ENCODE results near the gene GRHL1.
A peak's percentile ranks its signal among the peaks of the same experiment; 100 is the strongest.

GRHL1 gene

GRCh38 chr2:9995059-9995458 lies 43.6 kb downstream of the GRHL1 start:
- DNase-seq = no peak

- DNase-seq = no peak
Observed at GRCh38 chr2:9996321-9996720, 44.8 kb downstream of the GRHL1 start.

GRCh38 chr2:9997936-9998335 lies 46.4 kb downstream of the GRHL1 start:
- DNase-seq = no peak

- no peak for DNase-seq
Observed at GRCh38 chr2:9998916-9999654, 47.6 kb downstream of the GRHL1 start.

- no peak for DNase-seq
Observed at GRCh38 chr2:9999693-10000092, 48.2 kb downstream of the GRHL1 start.

GRCh38 chr2:10000541-10000940 lies 49.0 kb downstream of the GRHL1 start:
- no peak for DNase-seq

- DNase-seq = no peak
Observed at GRCh38 chr2:10001586-10001985, 50.1 kb downstream of the GRHL1 start.

- DNase-seq = no peak
Observed at GRCh38 chr2:10002109-10002508, 50.6 kb downstream of the GRHL1 start.

GRCh38 chr2:10002681-10003080 lies 51.2 kb downstream of the GRHL1 start:
- DNase-seq = no peak

- DNase-seq = no peak
Observed at GRCh38 chr2:10003206-10004125, 52.0 kb downstream of the GRHL1 start.

- DNase-seq = no peak
Observed at GRCh38 chr2:10004401-10004800, 52.9 kb downstream of the GRHL1 start.

GRCh38 chr2:10004836-10005235 lies 53.3 kb downstream of the GRHL1 start:
- no peak for DNase-seq

GRCh38 chr2:10005461-10006235 lies 54.2 kb downstream of the GRHL1 start:
- no peak for DNase-seq

GRCh38 chr2:10006236-10007161 lies 55.0 kb downstream of the GRHL1 start:
- no peak for DNase-seq

- DNase-seq = no peak
Observed at GRCh38 chr2:10007435-10007834, 55.9 kb downstream of the GRHL1 start.

- no peak for DNase-seq
Observed at GRCh38 chr2:10007921-10008808, 56.7 kb downstream of the GRHL1 start.

GRCh38 chr2:10008809-10009176 lies 57.3 kb downstream of the GRHL1 start:
- DNase-seq = peak; percentile 22

- no peak for DNase-seq
Observed at GRCh38 chr2:10009271-10009810, 57.8 kb downstream of the GRHL1 start.

- DNase-seq = no peak
Observed at GRCh38 chr2:10009811-10010781, 58.6 kb downstream of the GRHL1 start.
